Stomach (tissue), 4 donors: Measurements from ENCODE around the gene NAT16.

ENCODE experiments used
- CTCF ChIP-seq, 7 experiments: fragments of 450-650 bp in 4 of 7; fragments of 200-600 bp in 3 of 7; sonication (generic) in 3 of 7; IDR thresholded peaks; one replicate each; pipeline ENCODE4 v1.5.1; 2016 to 2019; ENCODE audit warnings: antibody characterized with exemption in 7 of 7, control low read depth in 2 of 7, mild to moderate bottlenecking in 1 of 7
- POLR2A ChIP-seq, 4 donors: fragments of 450-650 bp; IDR thresholded peaks; one replicate each; pipeline ENCODE4 v1.6.1; 2016; ENCODE audit warnings: antibody characterized with exemption in 4 of 4, control low read depth in 2 of 4, mild to moderate bottlenecking in 1 of 4, moderate library complexity in 1 of 4

DNA sequence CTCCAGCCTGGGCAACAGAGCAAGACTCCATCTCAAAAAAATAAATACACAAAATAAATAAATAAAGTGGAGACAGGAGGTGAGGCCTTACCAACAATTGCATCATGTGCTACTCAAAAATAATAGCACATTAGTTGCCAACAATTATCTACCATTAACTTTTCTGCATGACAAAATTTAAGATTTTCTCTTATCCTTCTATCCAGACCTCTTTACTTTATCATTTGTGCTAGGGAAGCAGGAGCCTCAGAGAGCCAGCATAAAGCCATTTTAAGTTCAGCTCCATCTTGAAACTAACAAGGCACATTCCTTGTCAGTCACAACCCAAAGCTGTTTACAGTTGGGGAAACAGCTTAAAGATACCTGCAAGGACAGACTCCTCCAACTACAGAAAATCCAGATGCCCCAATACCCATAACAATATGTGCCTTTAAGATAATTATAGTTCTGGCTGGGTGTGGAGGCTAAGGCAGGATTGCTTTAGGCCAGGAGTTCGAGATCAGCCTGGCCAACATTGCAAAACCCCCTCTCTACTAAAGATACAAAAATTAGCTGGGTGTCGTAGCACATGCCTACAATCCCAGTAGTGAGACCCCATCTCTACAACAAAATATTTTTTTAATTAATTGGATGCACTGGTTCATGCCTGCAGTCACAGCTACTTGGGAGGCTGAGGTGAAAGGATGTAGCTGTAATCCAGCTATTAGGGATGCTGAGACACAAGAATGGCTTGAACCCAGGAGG is 28.0 kb downstream of the NAT16 start:
- TF ChIP-seq CTCF (IDR thresholded peaks at IDR 0.05) (no peak), POLR2A (IDR thresholded peaks at IDR 0.05) (no peak)
